Sigmoid colon (tissue), 7 donors: ENCODE data around the gene ECE1. TPM values are rescaled to one million over a fixed set of nuclear protein-coding genes. Genes with fewer than 3 reads are reported as not detected.

Experiments
- DNase-seq: peaks from one replicate; pipeline ENCODE4 v3.0.0-alpha.2; 2019
- H3K27ac ChIP-seq, 4 donors: fragments of 200-600 bp; sonication (generic); one replicate each; pipeline ENCODE4 v1.5.1; 2016 to 2019; ENCODE audit warnings: mild to moderate bottlenecking in 1 of 4
- H3K27me3 ChIP-seq, 3 donors: fragments of 200-600 bp; sonication (generic); one replicate each; pipeline ENCODE4 v1.5.1; 2019; ENCODE audit warnings: mild to moderate bottlenecking in 1 of 3
- H3K36me3 ChIP-seq, 4 donors: fragments of 200-600 bp; sonication (generic); one replicate each; pipeline ENCODE4 v1.5.1; 2016 to 2019
- H3K4me1 ChIP-seq, 4 donors: fragments of 200-600 bp; sonication (generic); one replicate each; pipeline ENCODE4 v1.5.1; 2017 to 2019
- H3K4me3 ChIP-seq, 4 donors: fragments of 200-600 bp; sonication (generic); one replicate each; pipeline ENCODE4 v1.5.1; 2017 to 2019; ENCODE audit warnings: mild to moderate bottlenecking in 2 of 4, moderate library complexity in 1 of 4
- H3K9me3 ChIP-seq, 4 donors: fragments of 200-600 bp in 3 of 4; sonication (generic) in 3 of 4; one replicate each; pipeline versions ENCODE4 v1.5.1 to v1.6.1; 2013 to 2019
- CTCF ChIP-seq, 4 experiments: fragments of 450-650 bp in 3 of 4; fragments of 200-600 bp in 1 of 4; IDR thresholded peaks; one replicate each; pipeline ENCODE4 v1.5.1; 2016 to 2019; ENCODE audit warnings: antibody characterized with exemption in 4 of 4, mild to moderate bottlenecking in 3 of 4, moderate library complexity in 2 of 4
- EP300 ChIP-seq, 4 donors: sonication (generic); formaldehyde crosslinking; IDR thresholded peaks; one replicate each; pipeline ENCODE4 v1.6.1; 2017; ENCODE audit warnings: antibody characterized with exemption in 4 of 4
- POLR2A ChIP-seq, 2 donors: fragments of 450-650 bp; IDR thresholded peaks; one replicate each; pipeline ENCODE4 v1.6.1; 2016; ENCODE audit warnings: antibody characterized with exemption in 2 of 2, mild to moderate bottlenecking in 2 of 2, moderate library complexity in 2 of 2
- POLR2AphosphoS5 ChIP-seq, 4 donors: sonication (generic); formaldehyde crosslinking; IDR thresholded peaks; one replicate each; pipeline ENCODE4 v1.6.1; 2017; ENCODE audit warnings: antibody characterized with exemption in 4 of 4
- WGBS, 2 donors: extraction: QIAGEN DNeasy Blood & Tissue Kit; methylation state at CpG; one replicate each; pipeline ENCODE4 v1.1.7; 2013; 5-methylcytosine and 5-hydroxymethylcytosine counted together
- intact Hi-C: fragments of 100-400 bp; cut with DNase I; formaldehyde crosslinking; loops from one replicate; pipeline ENCODE4 v1.15.1; 2023
- polyA plus RNA-seq, 3 donors: library from polyadenylated mRNA; stranded (reverse); fragments of 200-250 nt; gene quantifications; one replicate each; pipeline ENCODE4 v1.2.3, GENCODE V29; 2013
- total RNA-seq, 4 donors: library from RNA; depleted of rRNA; stranded (reverse); fragments of >200 nt; gene quantifications; one replicate each; pipeline ENCODE4 v1.1.0, GENCODE V29; 2016
- donor health status: healthy with polysubstance abuse.
- donor health status: Bipolar disorder and iron deficiency.
- donor health status: healthy.

The ECE1 gene
- total and polyA plus RNA-seq, 7 donors: 10.2 to 112 (median 73.8) TPM

- Histone ChIP-seq H3K4me1 (peaks cover 0 to 74% (median 63%) of the 10 kb centered on the region in 4 donors), H3K9me3 (no peaks in the 10 kb centered on the region), H3K27ac (no peak overlapping the region), H3K36me3 (no peaks in the 10 kb centered on the region), H3K4me3 (no peak overlapping the region), H3K27me3 (no peaks in the 10 kb centered on the region)
- intact Hi-C loops: no loop called here
- DNase-seq: no peak
- TF ChIP-seq EP300 (IDR thresholded peaks at IDR 0.05) (no peak), CTCF (IDR thresholded peaks at IDR 0.05) (no peak), POLR2AphosphoS5 (IDR thresholded peaks at IDR 0.05) (no peak), POLR2A (IDR thresholded peaks at IDR 0.05) (no peak)
These were observed 10.5 kb upstream of the ECE1 start for GRCh38 chr1:21300774-21301173.

GRCh38 chr1:21299780-21300395 lies 9.6 kb upstream of the ECE1 start:
- intact Hi-C loops: no loop called here
- no peak for DNase-seq
- WGBS, 2 donors: 73 to 86% methylated on average over 4 of the region's 4 CpGs
- no peaks in the 10 kb centered on the region for H3K9me3 ChIP-seq
- H3K36me3 ChIP-seq: no peaks in the 10 kb centered on the region
- H3K4me3 ChIP-seq: no peak overlapping the region
- no peaks in the 10 kb centered on the region for H3K27me3 ChIP-seq
- peaks cover 0 to 74% (median 59%) of the 10 kb centered on the region in 4 donors for H3K4me1 ChIP-seq
- peak overlapping the region in 2 of 4 donors; percentile 0 to 23 for H3K27ac ChIP-seq
- TF ChIP-seq EP300 (IDR thresholded peaks at IDR 0.05) (no peak), CTCF (IDR thresholded peaks at IDR 0.05) (no peak), POLR2A (IDR thresholded peaks at IDR 0.05) (no peak), POLR2AphosphoS5 (IDR thresholded peaks at IDR 0.05) (no peak)

- peak overlapping the region in 1 of 4 donors; percentile 0 for H3K27ac ChIP-seq
- intact Hi-C loops: no loop called here
- H3K36me3 ChIP-seq: no peaks in the 10 kb centered on the region
- no peak for DNase-seq
- no peaks in the 10 kb centered on the region for H3K9me3 ChIP-seq
- H3K4me1 ChIP-seq: peaks cover 0 to 75% (median 57%) of the 10 kb centered on the region in 4 donors
- TF ChIP-seq POLR2AphosphoS5 (IDR thresholded peaks at IDR 0.05) (no peak), EP300 (IDR thresholded peaks at IDR 0.05) (no peak)
- H3K27me3 ChIP-seq: no peaks in the 10 kb centered on the region
- WGBS, 2 donors: 20 to 71% methylated on average over 3 of the region's 3 CpGs
- no peak overlapping the region for H3K4me3 ChIP-seq
These were observed 8.7 kb upstream of the ECE1 start for GRCh38 chr1:21298981-21299391.

GRCh38 chr1:21297975-21298374 lies 7.7 kb upstream of the ECE1 start:
- no peaks in the 10 kb centered on the region for H3K36me3 ChIP-seq
- H3K4me1 ChIP-seq: peaks cover 0 to 76% (median 59%) of the 10 kb centered on the region in 4 donors
- no peaks in the 10 kb centered on the region for H3K27me3 ChIP-seq
- H3K9me3 ChIP-seq: no peaks in the 10 kb centered on the region
- DNase-seq: peak; percentile 83
- peak overlapping the region in 3 of 4 donors; percentile 36 to 51 (median 42) for H3K27ac ChIP-seq
- intact Hi-C loops: no loop called here
- TF ChIP-seq CTCF (IDR thresholded peaks at IDR 0.05) (no peak), POLR2AphosphoS5 (IDR thresholded peaks at IDR 0.05) (peak in 3 of 4 donors; percentile 14 to 39 (median 23)), POLR2A (IDR thresholded peaks at IDR 0.05) (no peak)
- WGBS, 2 donors: 88 to 91% methylated on average over 13 of the region's 13 CpGs
- H3K4me3 ChIP-seq: no peak overlapping the region

- DNase-seq: no peak
- H3K4me1 ChIP-seq: peaks cover 0 to 73% (median 54%) of the 10 kb centered on the region in 4 donors
- intact Hi-C loops: no loop called here
- H3K27me3 ChIP-seq: no peaks in the 10 kb centered on the region
- H3K4me3 ChIP-seq: no peak overlapping the region
- TF ChIP-seq EP300 (IDR thresholded peaks at IDR 0.05) (no peak), POLR2A (IDR thresholded peaks at IDR 0.05) (no peak), CTCF (IDR thresholded peaks at IDR 0.05) (no peak), POLR2AphosphoS5 (IDR thresholded peaks at IDR 0.05) (no peak)
- H3K36me3 ChIP-seq: no peaks in the 10 kb centered on the region
- peak overlapping the region; percentile 26 to 32 (median 29) for H3K27ac ChIP-seq
- WGBS, 2 donors: 80 to 91% methylated on average over 7 of the region's 7 CpGs
- no peaks in the 10 kb centered on the region for H3K9me3 ChIP-seq
These were observed 6.5 kb upstream of the ECE1 start for GRCh38 chr1:21296509-21297354.
